Measurements from ENCODE around the gene CIB4. TPM values are rescaled to one million over a fixed set of nuclear protein-coding genes. Genes with fewer than 3 reads are reported as not detected.

The CIB4 gene
- total and polyA plus RNA-seq, 9 of the 15 experiments (the other 6 are each of a cell fraction or from before 2014, with no cell fraction given), result not detected

DNA sequence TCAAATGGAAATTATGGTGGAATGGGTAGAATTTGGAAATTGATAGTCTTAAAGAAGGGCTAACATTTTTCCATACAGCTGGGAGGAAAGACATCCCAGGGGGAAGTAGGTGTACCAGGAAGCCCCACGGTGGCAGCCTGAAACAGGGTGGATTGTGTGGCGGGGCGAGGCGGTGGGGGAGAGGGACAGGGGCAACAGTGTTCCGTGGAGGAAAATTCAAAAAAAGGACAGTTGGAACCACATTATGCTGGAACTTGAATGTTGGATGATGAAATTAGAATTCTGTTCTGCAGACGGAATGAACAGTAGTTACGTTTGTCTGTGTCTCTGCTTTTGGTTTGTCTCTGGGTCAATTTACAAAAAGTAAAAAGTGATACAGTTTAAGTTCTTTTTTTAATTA, 10.6 kb upstream of the CIB4 start:
- Histone ChIP-seq H3K4me3 (no peak overlapping the region), H3K9ac (ENCODE audit: insufficient read depth in 1 of 2, low read depth in 2 of 2, low read length in 2 of 2) (no peak overlapping the region), H3K4me1 (replicated peaks in 1 of 2; ENCODE audit: control insufficient read depth in 2 of 2, insufficient read depth in 2 of 2, low read length in 2 of 2) (0 out of 5 replicates have a peak, but pooled peaks cover 0 to 3% of the 10 kb centered on the region in 2 experiments), H3K79me2 (ENCODE audit: control insufficient read depth, insufficient read depth, low read length) (no peaks in the 10 kb centered on the region), H3K27ac (ENCODE audit: extremely low read depth, low read depth, low read length) (no peak overlapping the region), H3K4me2 (ENCODE audit: insufficient read depth, low read length) (no peak overlapping the region), H3K9me3 (replicated peaks; ENCODE audit: control insufficient read depth, insufficient read depth, low read depth, low read length) (0 out of 2 replicates have a peak, but pooled peaks cover 2% of the 10 kb centered on the region), H2AFZ (ENCODE audit: low read depth, low read length) (no peak overlapping the region), H3K36me3 (ENCODE audit: control insufficient read depth, insufficient read depth, low read length) (no peaks in the 10 kb centered on the region), H3K9me1 (ENCODE audit: control insufficient read depth, insufficient read depth, low read length) (no peaks in the 10 kb centered on the region), H3K27me3 (ENCODE audit: control insufficient read depth in 2 of 2, insufficient read depth in 2 of 2, low read length in 2 of 2) (peaks cover 22 to 70% of the 10 kb centered on the region in 2 experiments), H4K20me1 (replicated peaks; ENCODE audit: control insufficient read depth, insufficient read depth, low read length) (no peaks in the 10 kb centered on the region)
- no peak for FAIRE-seq
- intact Hi-C loops (cut with micrococcal nuclease), result no loop called here
- ATAC-seq, result no peak
- 1% methylated on average over 7 of the region's 7 CpGs for WGBS (ENCODE audit: insufficient coverage, low coverage, missing lambda C conversion rate)
- ChIA-PET POLR2A (interaction anchor here (1.8 kb wide), 1 partner anchor 15 kb away, joined by 5 read pairs; no protein-coding TSS in a partner anchor), CTCF (ENCODE audit: low intra/inter-chr PET ratio) (no interaction called here)
- DNase-seq (ENCODE audit: extremely low read depth in 1 of 4, low spot score in 3 of 4), result no peak
- in situ Hi-C loops (cut with MboI), result no loop called here
- BruUV-seq (replicated peaks), result no TSS peak
- TF ChIP-seq GTF2E2 (tag; IDR thresholded peaks at IDR 0.05) (no peak), EGR1 (conservative IDR thresholded peaks at IDR 0.05) (no peak), POLR3G (IDR thresholded peaks at IDR 0.05; ENCODE audit: extremely low read depth, insufficient read length, insufficient replicate concordance) (no peak), SRSF3 (IDR thresholded peaks at IDR 0.05; ENCODE audit: insufficient read depth, low read length) (no peak), KLF10 (CRISPR knock-in tag; IDR thresholded peaks at IDR 0.05) (no peak), CBFB (CRISPR knock-in tag; IDR thresholded peaks at IDR 0.05) (no peak), RBBP5 (IDR thresholded peaks at IDR 0.05; ENCODE audit: borderline replicate concordance, insufficient read depth, low read length, poor library complexity, severe bottlenecking) (no peak), ASH1L (IDR thresholded peaks at IDR 0.05; ENCODE audit: borderline replicate concordance, low read depth, partially characterized antibody) (no peak)
- TF ChIP-seq, protein P1, sequence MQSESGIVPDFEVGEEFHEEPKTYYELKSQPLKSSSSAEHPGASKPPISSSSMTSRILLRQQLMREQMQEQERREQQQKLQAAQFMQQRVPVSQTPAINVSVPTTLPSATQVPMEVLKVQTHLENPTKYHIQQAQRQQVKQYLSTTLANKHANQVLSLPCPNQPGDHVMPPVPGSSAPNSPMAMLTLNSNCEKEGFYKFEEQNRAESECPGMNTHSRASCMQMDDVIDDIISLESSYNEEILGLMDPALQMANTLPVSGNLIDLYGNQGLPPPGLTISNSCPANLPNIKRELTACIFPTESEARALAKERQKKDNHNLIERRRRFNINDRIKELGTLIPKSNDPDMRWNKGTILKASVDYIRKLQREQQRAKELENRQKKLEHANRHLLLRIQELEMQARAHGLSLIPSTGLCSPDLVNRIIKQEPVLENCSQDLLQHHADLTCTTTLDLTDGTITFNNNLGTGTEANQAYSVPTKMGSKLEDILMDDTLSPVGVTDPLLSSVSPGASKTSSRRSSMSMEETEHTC (IDR thresholded peaks at IDR 0.05), result no peak
- TF ChIP-seq, protein P2, sequence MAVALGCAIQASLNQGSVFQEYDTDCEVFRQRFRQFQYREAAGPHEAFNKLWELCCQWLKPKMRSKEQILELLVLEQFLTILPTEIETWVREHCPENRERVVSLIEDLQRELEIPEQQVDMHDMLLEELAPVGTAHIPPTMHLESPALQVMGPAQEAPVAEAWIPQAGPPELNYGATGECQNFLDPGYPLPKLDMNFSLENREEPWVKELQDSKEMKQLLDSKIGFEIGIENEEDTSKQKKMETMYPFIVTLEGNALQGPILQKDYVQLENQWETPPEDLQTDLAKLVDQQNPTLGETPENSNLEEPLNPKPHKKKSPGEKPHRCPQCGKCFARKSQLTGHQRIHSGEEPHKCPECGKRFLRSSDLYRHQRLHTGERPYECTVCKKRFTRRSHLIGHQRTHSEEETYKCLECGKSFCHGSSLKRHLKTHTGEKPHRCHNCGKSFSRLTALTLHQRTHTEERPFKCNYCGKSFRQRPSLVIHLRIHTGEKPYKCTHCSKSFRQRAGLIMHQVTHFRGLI (CRISPR knock-in tag; IDR thresholded peaks at IDR 0.05), result no peak
- TF ChIP-seq, protein P3, sequence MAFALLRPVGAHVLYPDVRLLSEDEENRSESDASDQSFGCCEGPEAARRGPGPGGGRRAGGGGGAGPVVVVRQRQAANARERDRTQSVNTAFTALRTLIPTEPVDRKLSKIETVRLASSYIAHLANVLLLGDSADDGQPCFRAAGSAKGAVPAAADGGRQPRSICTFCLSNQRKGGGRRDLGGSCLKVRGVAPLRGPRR (CRISPR knock-in tag; IDR thresholded peaks at IDR 0.05), result no peak
- TF ChIP-seq, protein P4, sequence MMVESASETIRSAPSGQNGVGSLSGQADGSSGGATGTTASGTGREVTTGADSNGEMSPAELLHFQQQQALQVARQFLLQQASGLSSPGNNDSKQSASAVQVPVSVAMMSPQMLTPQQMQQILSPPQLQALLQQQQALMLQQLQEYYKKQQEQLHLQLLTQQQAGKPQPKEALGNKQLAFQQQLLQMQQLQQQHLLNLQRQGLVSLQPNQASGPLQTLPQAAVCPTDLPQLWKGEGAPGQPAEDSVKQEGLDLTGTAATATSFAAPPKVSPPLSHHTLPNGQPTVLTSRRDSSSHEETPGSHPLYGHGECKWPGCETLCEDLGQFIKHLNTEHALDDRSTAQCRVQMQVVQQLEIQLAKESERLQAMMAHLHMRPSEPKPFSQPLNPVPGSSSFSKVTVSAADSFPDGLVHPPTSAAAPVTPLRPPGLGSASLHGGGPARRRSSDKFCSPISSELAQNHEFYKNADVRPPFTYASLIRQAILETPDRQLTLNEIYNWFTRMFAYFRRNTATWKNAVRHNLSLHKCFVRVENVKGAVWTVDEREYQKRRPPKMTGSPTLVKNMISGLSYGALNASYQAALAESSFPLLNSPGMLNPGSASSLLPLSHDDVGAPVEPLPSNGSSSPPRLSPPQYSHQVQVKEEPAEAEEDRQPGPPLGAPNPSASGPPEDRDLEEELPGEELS (CRISPR knock-in tag; IDR thresholded peaks at IDR 0.05; ENCODE audit: borderline replicate concordance), result no peak
